Osteocyte (in vitro differentiated cells): ENCODE measurements around the gene MIER2. TPM values are rescaled to one million over a fixed set of nuclear protein-coding genes. Genes with fewer than 3 reads are reported as not detected.

Experiments used
- DNase-seq: peaks from one replicate; pipeline ENCODE4 v3.0.0; 2021; ENCODE audit warnings: mixed read lengths; ENCODE audit not compliant: unreplicated experiment; ENCODE audit errors: extremely low spot score
- H3K27ac Mint-ChIP-seq: one replicate; pipeline ENCODE4 v1.8.0; 2021; ENCODE audit warnings: mild to moderate bottlenecking, mixed read lengths; ENCODE audit not compliant: unreplicated experiment
- H3K27me3 Mint-ChIP-seq: one replicate; pipeline ENCODE4 v1.8.0; 2021; ENCODE audit warnings: mixed read lengths; ENCODE audit not compliant: unreplicated experiment
- H3K36me3 Mint-ChIP-seq: one replicate; pipeline ENCODE4 v1.8.0; 2021; ENCODE audit warnings: mixed read lengths; ENCODE audit not compliant: unreplicated experiment
- H3K4me1 Mint-ChIP-seq: one replicate; pipeline ENCODE4 v1.8.0; 2021; ENCODE audit warnings: mixed read lengths; ENCODE audit not compliant: unreplicated experiment
- H3K4me3 Mint-ChIP-seq: one replicate; pipeline ENCODE4 v1.8.0; 2021; ENCODE audit warnings: mild to moderate bottlenecking, moderate library complexity, mixed read lengths; ENCODE audit not compliant: unreplicated experiment
- H3K9me3 Mint-ChIP-seq: one replicate; pipeline ENCODE4 v1.8.0; 2021; ENCODE audit warnings: mixed read lengths; ENCODE audit not compliant: unreplicated experiment
- total RNA-seq: library from RNA; stranded (reverse); gene quantifications from 2 replicates; pipeline ENCODE4 v1.2.1, GENCODE V29; 2021
- TF ChIP-seq, protein P1 (sequence below): fragments of 200-600 bp; sonication (generic); IDR thresholded peaks from 2 replicates; pipeline ENCODE4 v1.5.0; 2021; ENCODE audit warnings: antibody characterized with exemption, mild to moderate bottlenecking, moderate library complexity

The MIER2 gene
- total RNA-seq, 1 donor from 2014 or later, result 31.6 TPM

DNA sequence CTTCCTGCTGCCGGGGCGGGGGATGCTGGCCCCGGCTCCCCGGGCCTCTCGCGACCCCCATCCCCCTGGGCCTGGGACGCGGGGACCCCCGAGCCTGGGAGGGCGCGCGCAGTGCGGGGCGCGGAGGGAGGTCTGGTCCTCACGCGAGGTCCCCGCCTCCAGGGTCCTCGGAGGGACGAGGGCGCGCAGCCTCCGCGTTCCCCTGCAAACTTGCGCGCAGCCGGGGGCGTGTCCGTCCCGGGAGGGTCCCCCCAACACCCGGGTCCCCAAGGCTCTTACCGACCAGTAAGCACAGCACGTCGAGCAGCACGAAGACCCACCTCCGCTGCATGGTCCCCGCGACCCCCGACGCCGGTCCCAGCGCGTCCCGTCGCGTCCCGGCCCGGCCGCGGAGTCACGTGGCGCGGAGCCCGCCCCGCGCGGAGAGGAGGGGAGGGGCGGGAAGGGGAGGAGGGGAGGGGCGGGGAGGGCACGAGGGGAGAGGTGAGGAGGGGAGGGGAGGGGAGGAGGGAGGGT lies 53.5 kb downstream of the MIER2 start, which contains the start of gene PLPP2:
Gene PLPP2, minus strand, starts transcription at position 398 of the 516 bp plus-strand sequence. Its CDS starts 67 bp downstream, at position 331.
- no peak within 1 kb of the TSS for H3K27ac Mint-ChIP-seq
- H3K4me3 Mint-ChIP-seq, result peak within 1 kb of the TSS; percentile 55
- TF ChIP-seq, protein P1, sequence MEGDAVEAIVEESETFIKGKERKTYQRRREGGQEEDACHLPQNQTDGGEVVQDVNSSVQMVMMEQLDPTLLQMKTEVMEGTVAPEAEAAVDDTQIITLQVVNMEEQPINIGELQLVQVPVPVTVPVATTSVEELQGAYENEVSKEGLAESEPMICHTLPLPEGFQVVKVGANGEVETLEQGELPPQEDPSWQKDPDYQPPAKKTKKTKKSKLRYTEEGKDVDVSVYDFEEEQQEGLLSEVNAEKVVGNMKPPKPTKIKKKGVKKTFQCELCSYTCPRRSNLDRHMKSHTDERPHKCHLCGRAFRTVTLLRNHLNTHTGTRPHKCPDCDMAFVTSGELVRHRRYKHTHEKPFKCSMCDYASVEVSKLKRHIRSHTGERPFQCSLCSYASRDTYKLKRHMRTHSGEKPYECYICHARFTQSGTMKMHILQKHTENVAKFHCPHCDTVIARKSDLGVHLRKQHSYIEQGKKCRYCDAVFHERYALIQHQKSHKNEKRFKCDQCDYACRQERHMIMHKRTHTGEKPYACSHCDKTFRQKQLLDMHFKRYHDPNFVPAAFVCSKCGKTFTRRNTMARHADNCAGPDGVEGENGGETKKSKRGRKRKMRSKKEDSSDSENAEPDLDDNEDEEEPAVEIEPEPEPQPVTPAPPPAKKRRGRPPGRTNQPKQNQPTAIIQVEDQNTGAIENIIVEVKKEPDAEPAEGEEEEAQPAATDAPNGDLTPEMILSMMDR, result no peak
- no peaks in the 10 kb centered on the region for H3K9me3 Mint-ChIP-seq
- DNase-seq, result no peak
- H3K4me1 Mint-ChIP-seq, result peaks cover 18% of the 10 kb centered on the region
- peaks cover 24% of the 10 kb centered on the region for H3K27me3 Mint-ChIP-seq
- no peaks in the 10 kb centered on the region for H3K36me3 Mint-ChIP-seq

DNA sequence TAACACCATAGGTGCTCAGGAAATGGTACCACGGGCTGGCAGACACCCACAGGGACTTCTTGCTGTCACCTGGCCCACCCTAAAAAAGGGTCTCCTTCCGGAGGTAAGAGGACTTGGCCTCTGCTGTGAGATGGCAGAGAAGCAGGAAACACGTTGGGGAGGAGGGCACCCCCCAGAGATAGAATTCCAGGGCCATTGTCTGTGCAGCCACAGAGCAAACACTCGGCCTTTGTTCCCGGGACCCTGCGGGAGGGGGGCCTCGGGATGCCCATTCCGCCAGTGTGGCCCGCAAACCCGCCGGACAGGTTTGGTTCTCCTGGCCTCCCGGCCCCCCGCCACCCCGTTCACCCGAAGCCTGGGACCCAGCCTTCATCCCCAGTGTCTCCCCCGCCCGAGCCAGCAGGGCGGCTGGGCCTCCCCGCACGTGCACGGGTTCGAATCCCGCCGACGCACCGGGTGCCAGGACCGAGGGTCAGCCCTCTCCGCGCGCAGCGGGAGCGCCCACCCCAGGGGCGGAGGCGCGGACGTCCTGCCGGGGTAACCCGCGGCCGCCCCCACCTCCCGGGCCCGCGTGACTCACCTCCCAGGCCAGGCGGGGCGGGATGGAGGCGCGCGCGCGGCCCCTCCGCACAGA lies 54.1 kb downstream of the MIER2 start:
- no peak for DNase-seq
- peaks cover 18% of the 10 kb centered on the region for H3K4me1 Mint-ChIP-seq
- H3K27me3 Mint-ChIP-seq, result peaks cover 24% of the 10 kb centered on the region
- H3K27ac Mint-ChIP-seq, result no peak overlapping the region
- TF ChIP-seq, protein P1, result no peak
- peak overlapping the region; percentile 55 for H3K4me3 Mint-ChIP-seq
- no peaks in the 10 kb centered on the region for H3K9me3 Mint-ChIP-seq
- H3K36me3 Mint-ChIP-seq, result no peaks in the 10 kb centered on the region

DNA sequence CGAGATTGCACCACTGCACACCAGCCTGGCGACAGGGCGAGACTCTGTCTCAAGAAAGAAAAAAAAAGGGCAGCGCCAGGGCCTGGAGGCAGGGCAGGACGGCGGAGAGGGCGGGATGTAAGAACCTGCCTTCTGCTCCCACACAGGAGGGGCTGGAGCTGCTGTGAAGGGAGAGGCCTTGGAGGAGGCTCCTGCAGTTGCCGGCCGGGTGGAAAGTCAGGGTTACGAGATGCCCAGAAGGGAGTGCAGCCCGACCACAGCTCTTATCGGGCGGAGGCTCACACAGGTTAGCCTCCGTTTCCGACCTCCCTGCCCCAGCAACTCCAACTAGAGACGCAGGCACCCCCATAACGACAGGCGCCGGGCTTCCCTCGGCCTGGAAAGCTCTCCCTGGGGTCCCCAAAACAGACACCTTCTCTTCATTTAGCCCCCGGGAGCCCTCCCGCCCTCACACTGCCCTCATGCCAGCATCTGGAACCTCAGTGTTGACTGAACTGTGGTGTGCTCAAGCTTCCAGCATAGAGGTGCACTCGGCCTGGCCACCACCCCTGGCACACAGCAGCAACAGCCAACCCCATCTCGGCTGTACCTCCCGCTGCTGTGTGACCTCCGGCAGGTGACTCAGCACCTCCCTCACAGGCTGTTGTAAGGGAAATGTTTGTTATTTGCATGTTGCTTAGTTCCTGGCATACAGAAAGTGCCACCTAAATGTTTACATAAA lies 54.8 kb downstream of the MIER2 start:
- peaks cover 24% of the 10 kb centered on the region for H3K27me3 Mint-ChIP-seq
- H3K4me3 Mint-ChIP-seq, result peak overlapping the region; percentile 55
- no peaks in the 10 kb centered on the region for H3K36me3 Mint-ChIP-seq
- TF ChIP-seq, protein P1, result no peak
- peaks cover 15% of the 10 kb centered on the region for H3K4me1 Mint-ChIP-seq
- no peak overlapping the region for H3K27ac Mint-ChIP-seq
- H3K9me3 Mint-ChIP-seq, result no peaks in the 10 kb centered on the region
- no peak for DNase-seq

DNA sequence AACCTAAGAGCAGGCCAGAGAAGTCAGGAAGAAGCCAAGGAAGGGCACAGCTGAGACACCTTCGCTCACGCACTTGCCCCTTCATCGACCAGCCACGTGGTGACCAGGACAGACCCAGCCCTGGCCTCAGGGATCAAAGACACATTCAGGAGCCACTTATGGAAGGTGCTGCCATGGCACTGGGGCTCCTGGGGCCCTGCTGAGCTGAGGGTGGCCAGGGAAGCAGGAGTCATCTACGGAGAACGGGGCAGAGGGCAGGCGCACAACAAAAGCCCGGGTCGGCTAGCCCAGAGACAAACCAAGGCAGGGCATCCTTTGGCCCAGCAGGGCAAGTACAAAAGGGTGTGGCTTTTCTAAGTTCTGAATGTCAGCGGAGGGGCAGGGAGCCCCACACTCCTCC lies 55.7 kb downstream of the MIER2 start:
- no peak overlapping the region for H3K4me3 Mint-ChIP-seq
- H3K36me3 Mint-ChIP-seq, result no peaks in the 10 kb centered on the region
- peaks cover 11% of the 10 kb centered on the region for H3K4me1 Mint-ChIP-seq
- peaks cover 15% of the 10 kb centered on the region for H3K27me3 Mint-ChIP-seq
- H3K27ac Mint-ChIP-seq, result no peak overlapping the region
- H3K9me3 Mint-ChIP-seq, result no peaks in the 10 kb centered on the region
- no peak for DNase-seq
- TF ChIP-seq, protein P1, result no peak

DNA sequence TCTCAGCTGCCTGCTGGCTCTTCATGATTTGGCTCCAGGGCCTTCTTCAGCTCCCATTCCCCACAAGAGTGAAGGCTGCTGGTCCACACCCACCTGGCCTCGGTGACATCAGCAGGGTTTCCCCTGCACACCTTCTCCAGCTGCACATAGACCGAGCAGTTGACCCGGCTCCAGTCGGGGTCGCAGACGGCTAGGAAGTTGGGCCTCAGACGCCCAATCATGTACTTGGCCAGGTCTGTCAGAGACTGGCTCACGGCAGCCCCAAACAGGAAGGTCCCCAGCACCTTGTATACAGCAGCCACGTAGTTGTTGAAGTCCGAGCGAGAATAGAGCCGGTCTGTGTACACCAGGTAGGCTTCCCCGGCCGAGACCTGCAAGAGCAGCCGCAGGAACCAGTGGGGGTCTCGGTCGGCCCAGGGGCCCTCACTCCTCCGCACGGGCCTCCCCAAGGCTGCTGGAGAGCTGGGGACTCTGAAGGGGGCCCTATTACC lies 57.2 kb downstream of the MIER2 start:
- TF ChIP-seq, protein P1, result no peak
- Mint-ChIP-seq H3K9me3 (no peaks in the 10 kb centered on the region), H3K36me3 (no peaks in the 10 kb centered on the region), H3K27me3 (peaks cover 6% of the 10 kb centered on the region), H3K27ac (no peak overlapping the region), H3K4me1 (peaks cover 9% of the 10 kb centered on the region), H3K4me3 (no peak overlapping the region)
- DNase-seq, result no peak
